GM19238 (cell line): ENCODE measurements around the gene RAB4B.
"Not testable (repeated sequence)": the region's sequence is repeated elsewhere in the genome, so short reads cannot be mapped to it uniquely, and the experiment has no call there.

ENCODE experiments used
- DNase-seq: peaks from one replicate; pipeline ENCODE4 v3.0.0; 2011; ENCODE audit warnings: low spot score; ENCODE audit not compliant: insufficient read length

Gene RAB4B

DNA sequence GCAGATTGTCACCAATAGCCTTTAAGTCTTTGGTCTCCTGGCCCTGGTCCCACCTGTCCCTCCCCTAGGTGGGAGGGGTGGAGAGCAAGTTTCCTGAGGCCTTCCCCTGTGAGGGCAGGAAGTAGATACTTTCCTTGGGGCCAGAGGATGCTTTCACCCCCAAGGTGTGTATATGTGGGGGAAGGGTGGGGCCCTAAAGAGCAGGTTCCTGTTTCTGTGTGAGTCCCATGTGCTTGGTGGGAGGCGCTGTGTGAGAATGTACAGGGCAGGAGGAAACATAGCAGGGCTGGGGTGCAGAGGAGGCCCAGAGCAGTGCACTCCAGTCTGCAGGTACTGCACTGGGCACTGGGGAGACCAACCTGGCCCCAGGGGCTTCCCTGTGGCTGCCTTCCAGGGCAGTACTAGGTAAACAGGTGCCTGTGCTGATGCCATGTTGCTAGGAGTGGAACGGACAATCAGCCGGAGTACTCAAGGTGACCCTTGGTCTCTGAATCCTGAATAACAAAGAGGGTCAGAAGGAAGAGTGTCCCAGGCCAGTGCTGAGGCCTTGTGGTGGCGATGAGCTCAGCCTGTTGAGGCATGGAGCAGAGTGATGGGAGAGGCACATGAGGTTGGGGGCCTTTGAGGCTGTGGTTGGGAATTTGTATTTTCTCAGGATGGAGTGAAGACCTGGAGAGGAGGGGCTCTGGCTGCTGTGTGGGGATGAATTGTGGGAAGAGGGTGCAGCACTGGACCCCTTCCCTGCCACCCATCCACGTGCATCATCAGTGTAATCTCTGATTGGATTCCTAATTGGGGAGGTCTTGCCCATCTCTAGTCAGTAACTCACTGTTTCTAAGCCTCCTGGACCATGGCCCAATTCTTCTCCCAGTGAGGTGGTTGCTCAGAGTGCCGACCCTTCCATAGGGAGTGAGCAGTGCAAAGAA lies 26.1 kb downstream of the RAB4B start:
- peak; percentile 45 for DNase-seq

DNA sequence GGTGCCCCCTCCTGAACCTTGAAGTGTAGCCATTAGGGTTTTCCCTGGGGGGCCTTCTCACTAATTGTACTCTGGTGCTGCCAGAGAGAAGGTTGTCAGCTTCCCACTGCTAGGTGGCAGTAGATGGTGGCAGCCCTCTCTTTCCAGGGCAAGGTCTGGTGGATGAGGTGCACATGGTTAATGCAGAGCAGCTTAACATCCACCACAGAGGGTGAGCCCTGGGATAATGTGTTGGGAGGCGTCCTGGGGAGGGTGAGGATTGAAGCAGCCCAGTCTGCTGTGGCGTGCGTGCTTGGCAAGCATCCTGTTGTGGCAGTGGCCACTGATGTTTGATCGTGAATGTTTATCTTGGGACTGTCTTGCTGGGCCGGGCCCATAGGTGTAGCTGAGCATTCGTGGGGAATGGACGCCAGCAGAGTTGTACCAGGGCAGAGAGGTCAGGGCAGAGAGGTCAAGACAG lies 26.8 kb downstream of the RAB4B start:
- DNase-seq: no peak

- DNase-seq: no peak
Measured at GRCh38 chr19:40805258-40805868, 27.3 kb downstream of the RAB4B start.

DNA sequence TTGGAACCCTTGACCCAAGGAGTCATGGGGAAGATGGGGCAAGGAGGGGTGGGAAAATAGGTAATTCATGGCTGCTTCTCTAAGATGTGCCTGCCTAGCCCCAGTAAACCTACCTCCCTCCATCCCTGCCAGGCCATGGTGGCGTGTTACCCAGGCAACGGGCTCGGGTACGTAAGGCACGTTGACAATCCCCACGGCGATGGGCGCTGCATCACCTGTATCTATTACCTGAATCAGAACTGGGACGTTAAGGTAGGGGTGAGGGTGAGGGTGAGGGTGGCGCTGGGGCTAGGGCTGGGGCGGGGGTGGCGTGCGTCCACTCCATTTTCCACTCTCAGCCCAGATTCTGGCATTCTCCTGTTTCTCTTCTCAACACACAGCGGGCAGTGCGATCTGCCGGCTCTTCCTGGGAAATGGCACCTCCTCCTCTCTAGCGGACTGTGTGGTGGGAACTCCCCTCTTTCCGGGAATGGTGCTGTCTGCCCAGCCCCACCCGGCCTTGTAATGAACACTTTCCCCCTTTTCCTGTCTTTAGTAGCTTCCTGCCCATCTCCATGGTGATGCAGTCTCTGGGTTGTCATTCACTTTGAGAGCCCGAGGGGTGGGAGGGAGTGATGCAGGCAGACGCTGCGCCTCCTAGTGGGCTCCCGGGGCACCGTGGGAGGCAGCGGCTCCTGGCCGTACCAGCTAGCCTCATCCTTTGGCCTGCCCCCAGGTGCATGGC lies 28.5 kb downstream of the RAB4B start:
- peak; percentile 81 for DNase-seq

- no peak for DNase-seq
Measured at GRCh38 chr19:40807147-40808020, 29.3 kb downstream of the RAB4B start.

DNA sequence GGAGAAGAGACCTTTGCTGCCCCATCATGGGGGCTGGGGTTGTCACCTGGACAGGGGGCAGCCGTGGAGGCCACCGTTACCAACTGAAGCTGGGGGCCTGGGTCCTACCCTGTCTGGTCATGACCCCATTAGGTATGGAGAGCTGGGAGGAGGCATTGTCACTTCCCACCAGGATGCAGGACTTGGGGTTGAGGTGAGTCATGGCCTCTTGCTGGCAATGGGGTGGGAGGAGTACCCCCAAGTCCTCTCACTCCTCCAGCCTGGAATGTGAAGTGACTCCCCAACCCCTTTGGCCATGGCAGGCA lies 29.9 kb downstream of the RAB4B start:
- DNase-seq: no peak

DNA sequence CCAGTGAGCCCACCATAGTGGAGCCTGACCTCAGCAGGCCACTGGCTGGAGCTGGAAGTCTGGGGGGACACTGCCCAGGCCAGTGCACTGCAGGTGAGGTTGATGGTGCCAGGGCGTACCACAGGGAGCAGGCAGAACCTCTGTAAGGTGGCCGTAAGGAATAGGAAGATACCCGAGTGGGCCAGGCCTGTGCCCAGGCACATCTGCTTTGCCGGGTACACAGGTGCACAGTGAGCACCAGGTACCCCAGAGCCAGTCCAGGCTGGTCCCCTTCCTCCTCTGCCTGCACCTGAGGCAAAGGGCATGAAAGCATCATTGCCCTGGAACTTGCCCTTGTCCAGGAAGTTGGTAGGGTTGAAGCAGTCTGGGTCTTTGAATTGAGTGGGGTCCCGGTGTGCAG lies 30.4 kb downstream of the RAB4B start:
- no peak for DNase-seq

- DNase-seq: no peak
Measured at GRCh38 chr19:40809358-40810086, 31.5 kb downstream of the RAB4B start.

DNA sequence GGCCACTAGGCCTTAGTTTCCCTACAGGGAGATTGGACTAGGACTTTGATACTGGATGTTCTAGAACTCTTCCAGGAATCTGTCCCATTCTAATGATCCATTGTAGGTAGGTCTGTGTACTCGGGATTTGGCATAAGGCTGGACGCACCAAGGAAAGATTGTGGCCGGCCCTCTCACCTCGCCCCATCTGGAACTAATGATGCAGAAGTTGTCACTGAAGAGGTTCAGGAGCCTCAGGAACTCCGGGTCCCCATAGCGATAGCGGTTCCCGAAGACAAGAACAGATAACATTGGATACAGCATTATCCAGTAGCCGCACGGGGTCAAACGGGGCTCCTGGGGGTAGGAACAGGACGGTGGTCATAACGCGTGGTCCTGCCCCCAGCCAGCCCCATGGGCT lies 32.1 kb downstream of the RAB4B start:
- no peak for DNase-seq

DNA sequence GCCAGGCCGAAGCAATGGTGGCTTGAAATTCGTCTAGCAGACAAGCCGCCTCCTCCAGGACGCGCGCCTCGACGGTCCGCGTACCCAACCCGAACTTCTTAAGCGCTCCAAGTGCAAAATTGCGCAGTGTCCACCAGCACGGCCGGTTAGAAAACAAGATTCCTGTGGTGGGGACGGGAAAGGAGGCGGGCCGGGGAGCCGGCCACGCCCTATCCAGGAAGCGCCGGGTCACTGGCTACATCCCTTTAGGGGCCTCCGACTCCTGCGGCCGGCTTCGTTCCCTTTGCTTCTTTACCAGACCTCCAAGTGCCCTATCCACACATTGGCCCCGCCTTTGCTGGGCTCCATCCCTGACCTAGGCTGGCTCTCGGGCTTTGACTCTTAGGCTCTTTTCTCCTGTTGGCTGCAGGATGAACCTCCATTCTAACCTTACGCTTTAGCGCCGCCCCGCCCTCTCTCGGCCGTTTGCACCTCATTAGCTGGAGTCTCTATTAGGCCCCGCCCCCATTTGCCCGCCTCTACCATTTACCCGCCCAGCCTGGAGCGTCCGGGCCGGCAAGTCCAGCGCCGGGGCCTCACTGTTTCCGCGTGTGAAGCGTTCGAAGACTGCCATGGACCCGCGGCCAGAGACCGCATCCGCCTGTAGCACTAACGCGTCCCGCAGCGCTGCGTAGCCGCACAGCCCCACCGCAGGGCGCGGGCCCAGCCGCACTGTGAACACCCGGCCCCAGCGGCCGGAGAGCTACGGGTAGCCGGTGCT lies 32.8 kb downstream of the RAB4B start:
- not testable (repeated sequence) for DNase-seq

DNA sequence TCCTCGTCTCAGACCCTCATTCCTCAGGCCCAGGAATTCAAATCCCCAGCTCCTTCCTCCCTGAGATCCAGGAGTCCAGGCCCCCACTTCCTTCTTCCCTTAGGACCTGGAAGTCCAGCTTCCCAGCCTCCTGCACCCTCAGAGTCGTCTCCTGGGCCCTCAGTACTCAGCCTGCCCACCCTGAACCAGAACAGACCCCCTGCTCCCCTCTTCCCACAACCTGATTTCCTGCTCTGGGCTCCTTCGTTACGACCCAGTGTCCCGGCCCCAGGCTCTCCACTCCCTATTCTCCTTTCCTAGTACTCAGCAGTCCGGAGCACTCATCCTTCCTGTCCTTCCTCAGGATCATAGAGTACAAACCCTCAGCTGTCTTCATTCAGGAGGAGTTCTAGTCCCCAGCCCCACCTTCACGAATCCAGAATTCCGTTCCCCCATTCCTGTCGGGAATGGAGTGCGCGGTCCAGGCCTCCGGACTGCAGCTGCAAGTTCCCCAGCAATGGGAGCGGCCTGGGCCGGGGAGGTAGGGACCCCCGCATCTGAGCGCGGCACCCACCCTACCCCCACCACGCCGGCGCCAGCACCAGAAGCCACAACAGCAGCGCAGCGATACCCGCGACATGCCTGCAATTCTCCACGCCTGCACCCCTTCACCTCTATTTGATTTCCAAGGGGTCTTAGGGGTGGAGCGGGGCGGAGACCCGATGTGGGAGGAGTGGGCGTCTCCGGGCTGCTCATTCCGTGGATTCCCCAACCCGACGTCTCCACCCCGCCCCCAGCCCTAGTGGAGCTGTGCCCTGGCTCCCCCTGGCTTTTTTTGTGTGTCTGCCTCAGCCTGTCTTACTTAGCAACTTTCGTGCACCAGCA lies 33.7 kb downstream of the RAB4B start:
- DNase-seq: no peak

DNA sequence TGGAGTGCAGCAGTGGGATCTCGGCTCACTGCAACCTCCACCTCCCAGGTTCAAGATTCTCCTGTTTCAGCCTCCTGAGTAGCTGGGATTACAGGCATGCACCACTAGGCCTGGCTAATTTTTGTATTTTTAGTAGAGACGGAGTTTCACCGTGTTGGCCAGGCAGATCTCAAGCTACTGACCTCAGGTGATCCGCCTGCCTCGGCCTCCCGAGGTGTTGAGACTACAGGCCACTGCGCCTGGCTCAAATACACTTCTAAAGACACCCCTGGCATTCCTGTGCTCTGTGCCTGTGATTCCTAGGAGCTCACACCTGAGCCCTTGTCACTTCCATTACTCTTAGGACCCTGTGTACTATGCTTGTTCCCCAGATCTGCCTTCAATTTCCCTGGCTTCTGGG lies 34.5 kb downstream of the RAB4B start:
- not testable (repeated sequence) for DNase-seq

- no peak for DNase-seq
Measured at GRCh38 chr19:40813182-40813581, 35.1 kb downstream of the RAB4B start.

GRCh38 chr19:40815223-40815622 lies 37.2 kb downstream of the RAB4B start:
- no peak for DNase-seq

GRCh38 chr19:40818480-40819399 lies 40.7 kb downstream of the RAB4B start:
- DNase-seq: not testable (repeated sequence)

- not testable (repeated sequence) for DNase-seq
Measured at GRCh38 chr19:40819479-40820234, 41.6 kb downstream of the RAB4B start.

DNA sequence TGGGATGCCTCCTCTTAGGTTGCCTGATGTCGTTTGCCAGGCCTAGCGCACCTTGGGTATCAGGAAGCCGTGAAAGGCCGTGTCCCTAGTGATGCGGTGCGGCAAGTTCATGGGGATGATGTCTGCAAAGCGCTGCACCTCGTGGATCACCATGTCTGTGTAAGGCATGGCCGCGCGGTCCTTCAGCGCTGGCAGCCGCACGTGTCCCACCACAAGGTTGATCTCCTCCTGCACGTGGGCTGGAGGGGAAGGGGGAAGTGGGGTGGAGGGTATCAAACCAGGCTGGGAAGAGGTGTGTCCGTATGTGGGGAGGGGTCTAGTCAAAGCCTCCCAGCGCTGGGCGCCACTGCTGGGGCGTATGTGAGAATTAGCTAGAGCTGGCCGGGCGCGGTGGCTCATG lies 44.1 kb downstream of the RAB4B start:
- DNase-seq: no peak
